Gastrocnemius medialis (tissue), 4 donors: Measurements from ENCODE around the gene EPB41L3.

ENCODE experiments used
- POLR2A ChIP-seq, 2 donors: fragments of 450-650 bp; IDR thresholded peaks; one replicate each; pipeline ENCODE4 v1.6.1; 2017; ENCODE audit warnings: antibody characterized with exemption in 2 of 2, mild to moderate bottlenecking in 2 of 2, moderate library complexity in 2 of 2
- TF ChIP-seq, protein P1 (sequence below), 5 experiments: fragments of 450-650 bp in 3 of 5; fragments of 200-600 bp in 2 of 5; sonication (generic) in 2 of 5; IDR thresholded peaks in 4 of 5; conservative IDR thresholded peaks in 1 of 5; 1 replicate in 4 of 5; 2 replicates in 1 of 5; pipeline ENCODE4 v1.5.1; 2016 to 2019; ENCODE audit warnings: antibody characterized with exemption in 5 of 5, mild to moderate bottlenecking in 3 of 5, moderate library complexity in 3 of 5

DNA sequence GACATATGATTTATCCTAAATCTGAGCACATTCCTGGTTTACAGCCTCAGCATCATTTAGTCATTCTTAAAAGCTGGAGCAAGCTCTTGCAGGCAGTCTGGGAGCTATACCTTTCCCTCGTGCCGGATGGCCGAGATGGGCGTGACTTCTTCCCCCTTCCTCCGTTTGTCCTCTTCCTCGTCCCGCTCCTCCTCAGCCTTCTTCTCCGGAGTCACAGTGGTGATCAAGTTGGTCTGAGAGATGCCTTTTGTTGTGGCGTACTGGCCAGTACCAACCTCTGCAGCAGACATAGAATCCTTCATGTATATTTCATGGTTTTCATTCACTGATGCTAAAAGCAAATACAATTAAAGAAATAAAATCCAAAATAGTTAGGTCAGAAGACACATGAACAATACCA lies 124.2 kb downstream of the EPB41L3 start:
- TF ChIP-seq, protein P1, sequence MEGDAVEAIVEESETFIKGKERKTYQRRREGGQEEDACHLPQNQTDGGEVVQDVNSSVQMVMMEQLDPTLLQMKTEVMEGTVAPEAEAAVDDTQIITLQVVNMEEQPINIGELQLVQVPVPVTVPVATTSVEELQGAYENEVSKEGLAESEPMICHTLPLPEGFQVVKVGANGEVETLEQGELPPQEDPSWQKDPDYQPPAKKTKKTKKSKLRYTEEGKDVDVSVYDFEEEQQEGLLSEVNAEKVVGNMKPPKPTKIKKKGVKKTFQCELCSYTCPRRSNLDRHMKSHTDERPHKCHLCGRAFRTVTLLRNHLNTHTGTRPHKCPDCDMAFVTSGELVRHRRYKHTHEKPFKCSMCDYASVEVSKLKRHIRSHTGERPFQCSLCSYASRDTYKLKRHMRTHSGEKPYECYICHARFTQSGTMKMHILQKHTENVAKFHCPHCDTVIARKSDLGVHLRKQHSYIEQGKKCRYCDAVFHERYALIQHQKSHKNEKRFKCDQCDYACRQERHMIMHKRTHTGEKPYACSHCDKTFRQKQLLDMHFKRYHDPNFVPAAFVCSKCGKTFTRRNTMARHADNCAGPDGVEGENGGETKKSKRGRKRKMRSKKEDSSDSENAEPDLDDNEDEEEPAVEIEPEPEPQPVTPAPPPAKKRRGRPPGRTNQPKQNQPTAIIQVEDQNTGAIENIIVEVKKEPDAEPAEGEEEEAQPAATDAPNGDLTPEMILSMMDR (IDR thresholded peaks at IDR 0.05 in 4 of 5, conservative IDR thresholded peaks at IDR 0.05 in 1 of 5): no peak
- TF ChIP-seq POLR2A (IDR thresholded peaks at IDR 0.05): no peak
